C4-2B (cell line): ENCODE results near the gene ADCY9.

Source experiments
- H3K27ac ChIP-seq: fragments of 450-650 bp; 2 replicates; pipeline ENCODE4 v1.5.1; 2017
- ZFX ChIP-seq: fragments of 450-650 bp; IDR thresholded peaks from 2 replicates; pipeline ENCODE4 v1.6.1; 2017
- TF ChIP-seq, protein P1 (sequence below): fragments of 450-650 bp; conservative IDR thresholded peaks from 2 replicates; pipeline ENCODE4 v1.5.1; 2017; ENCODE audit warnings: mild to moderate bottlenecking

ADCY9 gene

DNA sequence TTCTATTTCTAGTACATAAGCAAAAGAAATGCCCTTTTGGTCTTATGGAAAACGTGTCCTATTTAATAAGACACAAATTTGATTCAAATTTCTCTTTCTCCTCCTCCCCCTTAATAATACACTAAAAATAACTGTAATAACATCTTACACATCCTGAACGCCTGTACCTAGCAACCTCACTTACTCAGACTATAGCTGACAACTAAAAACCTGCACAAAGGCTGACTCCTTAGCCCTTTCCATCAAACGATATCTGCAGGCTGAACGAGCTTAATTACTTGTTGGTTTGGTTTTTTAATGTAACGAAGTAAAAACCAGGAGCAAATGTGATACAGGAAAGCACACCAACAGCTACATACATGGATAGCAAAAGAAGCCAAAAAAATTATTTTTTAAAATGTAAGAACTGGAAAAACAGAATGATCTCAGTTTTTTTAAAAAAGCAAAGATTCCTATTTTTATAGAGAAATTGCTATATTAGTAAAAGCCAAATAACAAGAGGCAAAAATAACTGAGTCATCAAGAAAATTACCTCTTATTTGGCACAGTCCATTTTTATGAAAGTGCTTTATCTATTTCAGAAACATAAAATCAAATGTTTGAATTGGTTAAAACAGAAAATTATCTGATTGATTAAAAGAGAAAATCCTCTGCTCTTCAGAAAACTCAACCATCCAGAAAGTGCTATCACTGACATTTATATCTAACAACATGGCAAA lies 23.5 kb downstream of the ADCY9 start:
- TF ChIP-seq, protein P1, sequence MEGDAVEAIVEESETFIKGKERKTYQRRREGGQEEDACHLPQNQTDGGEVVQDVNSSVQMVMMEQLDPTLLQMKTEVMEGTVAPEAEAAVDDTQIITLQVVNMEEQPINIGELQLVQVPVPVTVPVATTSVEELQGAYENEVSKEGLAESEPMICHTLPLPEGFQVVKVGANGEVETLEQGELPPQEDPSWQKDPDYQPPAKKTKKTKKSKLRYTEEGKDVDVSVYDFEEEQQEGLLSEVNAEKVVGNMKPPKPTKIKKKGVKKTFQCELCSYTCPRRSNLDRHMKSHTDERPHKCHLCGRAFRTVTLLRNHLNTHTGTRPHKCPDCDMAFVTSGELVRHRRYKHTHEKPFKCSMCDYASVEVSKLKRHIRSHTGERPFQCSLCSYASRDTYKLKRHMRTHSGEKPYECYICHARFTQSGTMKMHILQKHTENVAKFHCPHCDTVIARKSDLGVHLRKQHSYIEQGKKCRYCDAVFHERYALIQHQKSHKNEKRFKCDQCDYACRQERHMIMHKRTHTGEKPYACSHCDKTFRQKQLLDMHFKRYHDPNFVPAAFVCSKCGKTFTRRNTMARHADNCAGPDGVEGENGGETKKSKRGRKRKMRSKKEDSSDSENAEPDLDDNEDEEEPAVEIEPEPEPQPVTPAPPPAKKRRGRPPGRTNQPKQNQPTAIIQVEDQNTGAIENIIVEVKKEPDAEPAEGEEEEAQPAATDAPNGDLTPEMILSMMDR: no peak
- no peak overlapping the region for H3K27ac ChIP-seq

DNA sequence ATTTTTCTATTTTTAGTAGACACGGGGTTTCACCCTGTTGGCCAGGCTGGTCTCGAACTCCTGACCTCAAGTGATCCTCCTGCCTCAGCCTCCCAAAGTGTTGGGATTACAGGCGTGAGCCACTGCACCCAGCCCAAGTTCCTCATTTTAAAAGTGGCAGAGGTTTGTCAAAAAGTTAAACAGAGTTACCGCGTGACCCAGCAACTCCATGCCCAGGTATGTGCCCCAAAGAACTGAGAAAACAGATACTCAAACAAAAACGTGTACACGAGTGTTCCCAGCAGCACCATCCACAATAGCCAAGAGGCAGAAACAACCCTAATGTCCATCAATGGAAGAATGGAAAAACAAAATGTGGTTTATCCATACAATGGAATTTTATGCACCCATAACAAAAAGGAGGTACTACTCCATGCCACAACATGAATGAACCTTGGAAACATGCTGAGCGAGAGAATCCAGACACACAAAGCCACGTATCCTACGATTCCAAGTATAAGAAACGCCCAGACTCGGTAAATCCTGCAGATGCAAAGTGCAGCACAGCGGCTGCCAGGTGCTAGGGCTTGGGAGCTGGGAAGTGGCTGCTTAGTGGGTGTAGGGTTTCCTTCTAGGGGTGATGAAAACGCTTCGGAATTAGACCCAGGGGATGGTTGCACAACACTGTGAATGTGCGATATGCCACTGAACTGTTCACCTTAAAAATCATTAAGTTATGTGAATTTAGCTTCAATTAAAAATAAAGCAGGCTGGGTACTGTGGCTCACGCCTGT lies 24.8 kb downstream of the ADCY9 start:
- no peak for TF ChIP-seq ZFX
- TF ChIP-seq, protein P1: no peak
- H3K27ac ChIP-seq: no peak overlapping the region

DNA sequence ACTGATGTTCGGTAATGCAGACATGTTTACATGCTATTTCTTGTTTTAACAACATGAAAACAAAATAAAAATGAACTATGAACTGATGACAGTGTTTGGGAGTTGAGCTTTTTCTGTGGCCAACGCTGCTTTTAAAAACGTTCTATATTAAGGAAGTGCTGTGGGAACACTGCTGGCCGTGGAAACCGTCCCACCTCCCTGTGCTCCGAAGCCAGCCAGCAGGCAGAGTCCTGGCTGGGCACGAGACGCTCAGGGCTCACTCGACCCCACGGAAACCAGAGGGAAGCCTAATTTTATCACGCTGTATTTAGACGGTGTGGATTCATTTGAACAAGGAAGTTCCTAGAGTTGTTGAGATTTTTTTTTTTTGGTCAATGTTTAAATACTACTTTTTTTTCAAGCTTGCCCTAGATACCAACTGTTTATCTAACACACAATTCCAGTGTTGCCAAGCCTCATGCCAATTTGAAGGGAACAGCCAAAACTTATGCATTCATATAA lies 25.8 kb downstream of the ADCY9 start:
- no peak overlapping the region for H3K27ac ChIP-seq
- no peak for TF ChIP-seq ZFX
- TF ChIP-seq, protein P1: no peak

DNA sequence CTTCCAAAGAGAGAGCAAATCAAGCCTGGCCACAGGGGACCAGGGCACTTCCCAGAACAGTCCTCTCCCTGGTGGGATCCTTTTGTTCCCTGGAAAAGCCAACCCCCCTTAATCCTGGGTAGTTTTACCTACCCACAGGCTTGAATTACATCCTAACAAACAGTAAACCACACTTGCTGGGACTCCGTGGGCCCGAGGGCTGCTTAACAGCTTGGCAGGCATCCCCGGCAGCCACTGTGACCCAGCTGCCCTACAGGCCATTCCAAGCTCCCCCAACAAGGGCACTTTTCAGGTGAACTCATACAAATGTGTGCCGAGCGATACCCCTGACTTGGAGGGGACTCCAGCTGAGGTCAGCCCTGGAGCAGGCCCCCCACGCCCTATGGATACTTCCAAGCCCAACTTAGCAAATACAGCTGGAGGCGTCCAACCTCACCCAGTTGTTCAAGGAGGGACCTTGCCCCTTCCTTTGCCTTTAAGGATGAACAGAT lies 26.4 kb downstream of the ADCY9 start:
- TF ChIP-seq, protein P1: no peak
- no peak for TF ChIP-seq ZFX
- no peak overlapping the region for H3K27ac ChIP-seq

DNA sequence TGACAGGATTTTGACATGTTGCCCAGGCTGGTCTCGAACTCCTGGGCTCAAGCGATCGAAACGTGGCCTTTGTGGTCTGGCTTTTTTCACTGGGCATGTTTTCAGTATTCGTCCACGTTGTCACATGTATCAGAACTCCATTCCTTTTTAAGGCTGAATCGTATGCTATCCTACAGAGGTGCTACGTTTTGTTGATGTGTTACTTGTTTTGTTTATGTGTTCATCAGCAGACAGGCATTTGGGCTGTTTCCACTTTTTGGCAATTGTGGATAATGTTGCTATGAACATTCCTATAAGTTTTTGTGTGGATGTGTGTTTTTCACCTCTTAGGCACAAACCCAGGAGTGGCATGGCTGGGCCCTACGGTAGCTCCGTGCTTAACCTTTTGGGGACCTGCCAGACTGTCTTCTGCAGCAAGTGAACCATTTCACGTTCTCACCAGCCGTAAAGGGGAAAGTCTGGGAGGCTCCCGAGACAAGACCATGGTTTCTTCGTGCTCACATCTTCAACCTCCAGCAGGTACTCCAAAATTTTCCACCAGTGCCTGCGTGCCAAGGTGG lies 26.9 kb downstream of the ADCY9 start:
- TF ChIP-seq, protein P1: no peak
- no peak for TF ChIP-seq ZFX
- no peak overlapping the region for H3K27ac ChIP-seq

DNA sequence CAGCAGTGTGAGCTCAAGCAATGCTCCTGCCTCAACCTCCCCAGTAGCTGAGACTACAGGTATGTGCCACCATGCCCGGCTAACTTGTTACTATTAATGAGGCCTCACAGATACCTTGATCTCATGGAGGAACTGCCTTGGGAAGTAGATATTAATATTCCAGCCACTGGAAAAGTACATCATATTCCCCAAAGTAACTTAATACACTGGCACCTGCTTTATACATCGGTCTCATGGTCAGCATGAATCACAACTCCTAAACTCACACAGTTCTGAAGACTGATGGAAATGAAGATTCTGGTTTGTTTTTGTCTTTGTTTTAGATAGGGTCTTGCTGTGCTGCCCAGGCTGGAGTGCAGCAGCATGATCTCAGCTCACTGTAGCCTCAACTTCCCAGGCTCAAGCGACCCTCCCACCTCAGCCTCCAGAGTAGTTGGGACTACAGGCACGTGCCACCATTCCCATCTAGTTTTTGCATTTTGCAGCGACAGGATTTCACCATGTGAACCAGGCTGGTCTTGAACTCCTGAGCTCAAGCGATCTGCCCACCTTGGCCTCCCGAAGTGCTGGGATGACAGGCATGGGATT lies 28.2 kb downstream of the ADCY9 start:
- TF ChIP-seq ZFX: no peak
- TF ChIP-seq, protein P1: no peak
- no peak overlapping the region for H3K27ac ChIP-seq
